Endometrium (tissue), 2 donors: Measurements from ENCODE around the gene LAMC1.
"Not testable (repeated sequence)": the region's sequence is repeated elsewhere in the genome, so short reads cannot be mapped to it uniquely, and the experiment has no call there.

Experiments used
- FAIRE-seq: peaks from 2 replicates; lab custom pipeline; 2012; peaks lifted over from hg19 to GRCh38; lab: Jason Lieb, UNC
- donor health status: control.
- donor health status: control.

Gene LAMC1

GRCh38 chr1:183150032-183150431, 126.8 kb downstream of the LAMC1 start:
- FAIRE-seq: not testable (repeated sequence)

GRCh38 chr1:183150445-183150844, 127.2 kb downstream of the LAMC1 start:
- no peak for FAIRE-seq

DNA sequence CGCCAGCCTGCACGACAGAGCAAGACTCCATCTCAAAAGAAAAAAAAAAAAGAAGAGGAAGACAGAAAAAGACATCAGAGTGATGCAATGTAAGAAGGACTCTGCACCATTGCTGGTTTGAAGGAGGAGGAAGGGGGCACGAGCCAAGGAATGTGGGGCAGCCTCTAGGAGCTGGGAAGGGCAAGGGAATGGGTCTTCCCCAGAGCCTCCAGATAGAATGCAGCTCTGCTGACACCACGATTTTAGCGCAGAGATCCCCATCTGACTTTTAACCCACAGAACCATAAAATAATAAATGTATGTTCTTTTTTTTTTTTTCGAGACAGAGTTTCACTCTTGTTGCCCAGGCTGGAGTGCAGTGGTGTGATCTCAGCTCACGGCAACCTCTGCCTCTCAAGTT, 129.0 kb downstream of the LAMC1 start:
- no peak for FAIRE-seq

GRCh38 chr1:183155939-183156338, 132.7 kb downstream of the LAMC1 start:
- FAIRE-seq: no peak

DNA sequence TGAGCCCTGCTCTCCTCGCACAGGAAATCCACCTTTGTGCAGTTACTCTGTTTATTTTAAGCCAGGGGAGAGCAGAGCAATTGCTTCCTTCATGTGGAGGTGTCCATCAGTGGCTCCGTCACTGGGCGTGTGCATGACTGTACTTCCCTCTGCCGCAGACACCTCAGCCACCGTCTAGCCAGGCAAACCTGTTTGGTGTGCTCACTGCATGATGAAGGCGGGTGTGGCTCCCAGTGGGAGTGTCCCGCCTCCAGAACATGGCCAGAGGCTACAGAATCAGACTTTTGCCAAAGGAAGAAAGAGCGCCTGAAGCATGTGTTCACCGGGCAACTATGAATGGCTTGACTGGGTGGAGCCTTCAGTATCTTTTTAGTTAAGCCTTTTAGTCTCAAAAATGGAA, 136.7 kb downstream of the LAMC1 start:
- no peak for FAIRE-seq

DNA sequence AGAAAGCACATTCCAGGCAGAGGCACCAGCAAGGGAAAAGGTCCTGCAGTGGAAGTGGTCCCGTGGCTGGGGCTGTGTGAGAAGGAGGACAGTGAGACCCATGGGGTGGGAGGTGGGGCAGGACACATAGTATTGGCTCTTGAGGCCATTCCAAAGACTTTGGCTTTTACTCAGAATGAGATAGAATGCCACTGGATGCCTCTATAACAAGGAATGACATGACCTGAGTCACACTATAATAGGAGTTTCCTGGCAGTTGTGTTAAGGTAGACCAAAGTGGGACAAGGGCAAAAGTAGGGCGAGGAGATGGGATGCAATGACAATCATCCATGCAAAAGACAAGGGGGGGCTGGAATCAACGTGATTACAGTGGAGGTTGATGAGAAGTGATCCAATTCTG, 138.2 kb downstream of the LAMC1 start:
- no peak for FAIRE-seq

DNA sequence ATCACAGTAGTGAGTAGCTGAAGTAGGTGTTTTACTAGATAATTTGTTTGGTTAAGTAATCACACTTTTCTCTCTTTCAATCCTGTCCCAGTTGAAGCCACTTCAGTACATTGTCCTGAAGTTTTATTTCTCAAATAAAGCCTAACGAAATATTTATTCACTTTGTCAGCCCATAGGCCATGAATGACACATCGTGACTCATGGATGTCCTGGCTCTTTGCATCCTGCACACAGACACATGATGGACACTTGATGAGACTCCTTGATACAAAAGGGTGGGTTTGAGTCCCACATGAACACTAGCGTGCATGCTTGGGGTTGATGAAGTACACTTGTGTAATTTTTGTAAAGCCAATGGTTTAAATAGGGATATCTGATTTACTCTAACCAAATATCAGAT, 140.1 kb downstream of the LAMC1 start:
- no peak for FAIRE-seq

DNA sequence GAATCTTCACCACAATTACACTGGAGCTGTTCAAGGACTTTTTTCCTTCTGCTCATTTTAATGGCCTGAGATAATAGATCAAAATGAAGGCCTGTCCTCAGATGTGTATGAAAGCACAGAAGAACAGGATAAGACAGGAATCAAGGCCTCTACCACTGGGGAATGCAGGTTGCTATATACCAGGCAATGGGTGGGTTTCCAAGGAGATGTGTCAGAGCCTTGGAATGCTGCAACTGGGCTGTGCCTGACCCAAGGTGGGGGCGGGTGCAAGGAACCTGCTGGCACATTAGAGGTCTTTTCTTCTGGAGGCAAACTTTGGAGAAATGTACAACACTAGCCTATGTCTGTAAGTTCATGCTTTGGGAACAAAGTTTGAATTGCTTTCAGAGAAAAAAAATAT, 141.1 kb downstream of the LAMC1 start:
- no peak for FAIRE-seq

GRCh38 chr1:183164963-183165362, 141.7 kb downstream of the LAMC1 start:
- FAIRE-seq: no peak

GRCh38 chr1:183165456-183165855, 142.2 kb downstream of the LAMC1 start:
- FAIRE-seq: no peak

GRCh38 chr1:183166454-183166853, 143.2 kb downstream of the LAMC1 start:
- no peak for FAIRE-seq

- no peak for FAIRE-seq
Observed at GRCh38 chr1:183167676-183168075, 144.5 kb downstream of the LAMC1 start.

GRCh38 chr1:183168308-183168707, 145.1 kb downstream of the LAMC1 start:
- no peak for FAIRE-seq

- FAIRE-seq: no peak
Observed at GRCh38 chr1:183173828-183174227, 150.6 kb downstream of the LAMC1 start.

GRCh38 chr1:183175631-183176030, 152.4 kb downstream of the LAMC1 start:
- FAIRE-seq: no peak

DNA sequence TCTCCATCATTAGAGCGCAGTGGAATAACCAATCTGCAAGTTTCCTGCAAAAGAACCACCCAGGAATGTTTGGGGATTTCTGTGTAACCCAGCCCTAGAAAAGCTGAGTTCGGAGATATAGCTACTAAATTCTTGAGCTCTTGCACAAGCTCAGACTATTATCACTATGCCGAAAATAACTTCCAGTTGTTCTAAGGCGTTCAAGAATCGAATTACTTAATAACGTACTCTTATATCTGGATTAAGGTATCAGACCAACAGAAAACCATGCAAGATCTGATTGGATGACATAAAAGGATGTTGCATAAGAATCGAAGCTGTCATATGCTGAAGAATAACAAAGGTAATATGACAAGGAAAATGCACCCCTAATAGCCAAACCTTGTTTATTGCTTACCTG, 155.3 kb downstream of the LAMC1 start:
- no peak for FAIRE-seq

GRCh38 chr1:183179033-183179432, 155.8 kb downstream of the LAMC1 start:
- no peak for FAIRE-seq

- no peak for FAIRE-seq
Observed at GRCh38 chr1:183180218-183180617, 157.0 kb downstream of the LAMC1 start.

DNA sequence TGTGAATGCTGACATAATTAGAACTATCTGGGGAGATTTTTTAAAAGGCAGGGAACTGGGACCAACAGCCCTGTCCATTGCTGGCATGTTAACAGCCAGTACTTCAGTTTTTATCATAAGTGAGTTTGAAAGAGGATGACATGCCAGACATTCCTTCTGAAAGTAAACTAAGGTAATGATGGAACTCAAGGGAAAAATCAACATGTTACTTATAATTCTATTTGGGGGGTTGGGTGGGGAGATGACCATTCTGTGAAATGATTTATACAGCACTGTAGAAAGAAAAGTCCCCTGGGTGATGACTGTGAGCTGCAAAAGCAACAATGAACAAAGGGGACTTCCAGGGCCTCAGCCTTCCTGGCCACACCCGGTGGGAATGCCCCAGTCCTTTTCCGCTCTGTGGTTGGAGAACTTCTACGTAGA, 157.4 kb downstream of the LAMC1 start:
- no peak for FAIRE-seq

GRCh38 chr1:183185941-183186490, 162.8 kb downstream of the LAMC1 start, which contains the start of gene LAMC2:
Gene LAMC2 (plus strand): TSS chr1:183186264. CDS start chr1:183186353, 89 bp downstream.
- no peak for FAIRE-seq

DNA sequence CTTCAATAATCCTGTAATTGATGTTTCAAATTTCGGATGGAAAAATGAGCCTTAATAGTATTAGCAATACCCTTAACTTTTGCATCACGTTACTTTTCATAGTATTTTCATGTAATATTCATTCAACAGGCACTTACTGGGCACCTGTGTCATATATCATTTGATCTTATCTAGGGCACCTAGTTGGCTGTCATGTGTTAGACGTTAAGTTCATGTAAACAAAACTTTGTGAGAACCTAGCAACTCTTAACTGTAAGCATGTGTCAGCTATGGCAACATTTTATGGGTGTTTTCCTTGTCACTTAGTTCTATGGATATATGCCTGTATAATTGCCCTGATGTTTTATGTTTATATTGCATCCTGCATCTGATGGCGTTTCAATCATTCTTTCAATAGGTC, 163.6 kb downstream of the LAMC1 start:
- FAIRE-seq: no peak

GRCh38 chr1:183188240-183188639, 165.0 kb downstream of the LAMC1 start:
- no peak for FAIRE-seq

DNA sequence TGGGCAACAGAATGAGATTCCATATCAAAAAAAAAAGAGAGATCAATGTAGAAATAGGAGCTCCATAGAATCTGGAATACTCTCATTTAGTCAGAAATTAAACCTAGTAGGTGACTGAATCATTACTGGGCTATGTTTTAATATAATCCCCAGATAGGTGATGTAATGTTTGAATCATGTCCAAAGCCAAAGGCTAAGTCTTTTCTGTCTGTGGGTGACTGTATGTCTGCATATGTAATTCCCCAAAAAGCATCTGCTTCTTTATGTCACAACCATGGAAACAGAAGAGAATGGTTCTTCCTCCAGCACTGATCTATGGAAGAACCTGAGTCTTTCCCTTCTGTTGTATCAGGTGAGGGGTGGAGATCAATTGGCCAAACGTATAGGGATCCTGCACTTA, 168.6 kb downstream of the LAMC1 start:
- no peak for FAIRE-seq

- no peak for FAIRE-seq
Observed at GRCh38 chr1:183193963-183194525, 170.8 kb downstream of the LAMC1 start.
